Tibial nerve (tissue), 3 donors: Measurements from ENCODE around the gene ZDHHC7.

Experiments
- CTCF ChIP-seq, 5 experiments: fragments of 200-600 bp in 3 of 5; fragments of 450-650 bp in 2 of 5; sonication (generic) in 3 of 5; IDR thresholded peaks; one replicate each; pipeline ENCODE4 v1.5.1; 2016 to 2019; ENCODE audit warnings: antibody characterized with exemption in 5 of 5, mild to moderate bottlenecking in 3 of 5, moderate library complexity in 2 of 5
- POLR2A ChIP-seq, 2 donors: fragments of 450-650 bp; IDR thresholded peaks; one replicate each; pipeline ENCODE4 v1.6.1; 2017; ENCODE audit warnings: antibody characterized with exemption in 2 of 2, mild to moderate bottlenecking in 2 of 2, moderate library complexity in 2 of 2

GRCh38 chr16:84932681-84933080, 78.7 kb downstream of the ZDHHC7 start:
- no peak for TF ChIP-seq POLR2A (IDR thresholded peaks at IDR 0.05)
- TF ChIP-seq CTCF (IDR thresholded peaks at IDR 0.05), result no peak
